Measurements from ENCODE around the gene FAM13A.

GRCh38 chr4:88758264-88758663 lies 298.7 kb downstream of the FAM13A start:
- TF ChIP-seq CTCF (IDR thresholded peaks at IDR 0.05), result no peak
- no peak for TF ChIP-seq EZH2 (IDR thresholded peaks at IDR 0.05; ENCODE audit: borderline replicate concordance, insufficient read depth, low read depth, low read length, poor library complexity, severe bottlenecking)
